Activated naive CD8-positive, alpha-beta T cell treated with anti-CD3 and anti-CD28 coated beads for 36 hours (primary cell): Measurements from ENCODE around the gene PRR18. TPM values are rescaled to one million over a fixed set of nuclear protein-coding genes. Genes with fewer than 3 reads are reported as not detected.

Source experiments
- DNase-seq: peaks from one replicate; pipeline ENCODE4 v3.0.0; 2021
- H3K27ac Mint-ChIP-seq: one replicate; pipeline ENCODE4 v1.8.0; 2022; ENCODE audit warnings: mild to moderate bottlenecking, moderate library complexity, mixed read lengths
- H3K27me3 Mint-ChIP-seq: one replicate; pipeline ENCODE4 v1.8.0; 2022; ENCODE audit warnings: mild to moderate bottlenecking, mixed read lengths
- H3K36me3 Mint-ChIP-seq: one replicate; pipeline ENCODE4 v1.8.0; 2021; ENCODE audit warnings: mild to moderate bottlenecking, mixed read lengths
- H3K4me1 Mint-ChIP-seq: one replicate; pipeline ENCODE4 v1.8.0; 2021; ENCODE audit warnings: mixed read lengths
- H3K4me3 Mint-ChIP-seq: one replicate; pipeline ENCODE4 v1.8.0; 2022; ENCODE audit warnings: mild to moderate bottlenecking, moderate library complexity, mixed read lengths
- H3K9me3 Mint-ChIP-seq: one replicate; pipeline ENCODE4 v1.8.0; 2022; ENCODE audit warnings: mixed read lengths
- total RNA-seq, 2 experiments: library from RNA; stranded (reverse); gene quantifications; one replicate each; pipeline ENCODE4 v1.2.3, GENCODE V29; 2021

Gene PRR18
- total RNA-seq, 2 experiments from 2014 or later, result 0.08 to 0.33 TPM

- Mint-ChIP-seq H3K4me1 (no peaks in the 10 kb centered on the region), H3K9me3 (no peaks in the 10 kb centered on the region), H3K4me3 (no peak overlapping the region), H3K36me3 (no peaks in the 10 kb centered on the region), H3K27ac (no peak overlapping the region), H3K27me3 (peaks cover 54% of the 10 kb centered on the region)
- DNase-seq, result no peak
Measured at GRCh38 chr6:166301611-166302529, 6.3 kb downstream of the PRR18 start.

GRCh38 chr6:166300357-166300987 lies 7.7 kb downstream of the PRR18 start:
- Mint-ChIP-seq H3K4me3 (no peak overlapping the region), H3K27me3 (peaks cover 43% of the 10 kb centered on the region), H3K9me3 (no peaks in the 10 kb centered on the region), H3K36me3 (no peaks in the 10 kb centered on the region), H3K27ac (no peak overlapping the region), H3K4me1 (no peaks in the 10 kb centered on the region)
- no peak for DNase-seq

- no peak for DNase-seq
- H3K9me3 Mint-ChIP-seq, result no peaks in the 10 kb centered on the region
- H3K4me3 Mint-ChIP-seq, result no peak overlapping the region
- H3K27me3 Mint-ChIP-seq, result peaks cover 19% of the 10 kb centered on the region
- H3K27ac Mint-ChIP-seq, result no peak overlapping the region
- no peaks in the 10 kb centered on the region for H3K36me3 Mint-ChIP-seq
- H3K4me1 Mint-ChIP-seq, result no peaks in the 10 kb centered on the region
Measured at GRCh38 chr6:166297606-166298005, 10.6 kb downstream of the PRR18 start.

GRCh38 chr6:166296035-166296883 lies 11.9 kb downstream of the PRR18 start:
- Mint-ChIP-seq H3K4me1 (no peaks in the 10 kb centered on the region), H3K4me3 (no peak overlapping the region)

GRCh38 chr6:166293731-166294584 lies 14.2 kb downstream of the PRR18 start:
- no peaks in the 10 kb centered on the region for H3K4me1 Mint-ChIP-seq
- H3K9me3 Mint-ChIP-seq, result no peaks in the 10 kb centered on the region

More at GRCh38 chr6:166296035-166296883, 11.9 kb downstream of the PRR18 start:
- Mint-ChIP-seq H3K36me3 (no peaks in the 10 kb centered on the region), H3K27ac (no peak overlapping the region), H3K9me3 (no peaks in the 10 kb centered on the region), H3K27me3 (peaks cover 13% of the 10 kb centered on the region)
- DNase-seq, result no peak

GRCh38 chr6:166289207-166290060 lies 18.8 kb downstream of the PRR18 start:
- H3K4me1 Mint-ChIP-seq, result no peaks in the 10 kb centered on the region
- H3K4me3 Mint-ChIP-seq, result no peak overlapping the region
- H3K27me3 Mint-ChIP-seq, result peaks cover 3% of the 10 kb centered on the region
- no peaks in the 10 kb centered on the region for H3K9me3 Mint-ChIP-seq
- no peaks in the 10 kb centered on the region for H3K36me3 Mint-ChIP-seq
- DNase-seq, result no peak
- H3K27ac Mint-ChIP-seq, result no peak overlapping the region

More at GRCh38 chr6:166293731-166294584, 14.2 kb downstream of the PRR18 start:
- peaks cover 7% of the 10 kb centered on the region for H3K27me3 Mint-ChIP-seq
- H3K27ac Mint-ChIP-seq, result no peak overlapping the region
- no peaks in the 10 kb centered on the region for H3K36me3 Mint-ChIP-seq
- no peak for DNase-seq
- H3K4me3 Mint-ChIP-seq, result no peak overlapping the region

GRCh38 chr6:166286839-166287271 lies 21.3 kb downstream of the PRR18 start:
- H3K36me3 Mint-ChIP-seq, result no peaks in the 10 kb centered on the region
- no peaks in the 10 kb centered on the region for H3K9me3 Mint-ChIP-seq

GRCh38 chr6:166285233-166285632 lies 23.0 kb downstream of the PRR18 start:
- Mint-ChIP-seq H3K4me3 (no peak overlapping the region), H3K36me3 (no peaks in the 10 kb centered on the region), H3K27me3 (peaks cover 7% of the 10 kb centered on the region), H3K9me3 (no peaks in the 10 kb centered on the region), H3K4me1 (no peaks in the 10 kb centered on the region), H3K27ac (no peak overlapping the region)
- DNase-seq, result no peak

More at GRCh38 chr6:166286839-166287271, 21.3 kb downstream of the PRR18 start:
- no peak for DNase-seq
- no peak overlapping the region for H3K4me3 Mint-ChIP-seq
- H3K27ac Mint-ChIP-seq, result no peak overlapping the region
- H3K27me3 Mint-ChIP-seq, result peaks cover 7% of the 10 kb centered on the region
- no peaks in the 10 kb centered on the region for H3K4me1 Mint-ChIP-seq

GRCh38 chr6:166284640-166285039 lies 23.6 kb downstream of the PRR18 start:
- Mint-ChIP-seq H3K4me1 (no peaks in the 10 kb centered on the region), H3K4me3 (no peak overlapping the region), H3K27ac (no peak overlapping the region), H3K9me3 (no peaks in the 10 kb centered on the region), H3K27me3 (peaks cover 7% of the 10 kb centered on the region), H3K36me3 (no peaks in the 10 kb centered on the region)
- no peak for DNase-seq

GRCh38 chr6:166282394-166283032 lies 25.7 kb downstream of the PRR18 start:
- Mint-ChIP-seq H3K4me1 (no peaks in the 10 kb centered on the region), H3K27ac (no peak overlapping the region), H3K9me3 (no peaks in the 10 kb centered on the region), H3K27me3 (peaks cover 7% of the 10 kb centered on the region), H3K36me3 (no peaks in the 10 kb centered on the region), H3K4me3 (no peak overlapping the region)
- no peak for DNase-seq

- Mint-ChIP-seq H3K36me3 (no peaks in the 10 kb centered on the region), H3K4me1 (no peaks in the 10 kb centered on the region), H3K9me3 (no peaks in the 10 kb centered on the region), H3K4me3 (no peak overlapping the region), H3K27ac (no peak overlapping the region), H3K27me3 (peaks cover 7% of the 10 kb centered on the region)
- no peak for DNase-seq
Measured at GRCh38 chr6:166281104-166281503, 27.1 kb downstream of the PRR18 start.

- H3K27ac Mint-ChIP-seq, result no peak overlapping the region
- peaks cover 2% of the 10 kb centered on the region for H3K4me1 Mint-ChIP-seq
- H3K9me3 Mint-ChIP-seq, result no peaks in the 10 kb centered on the region
- DNase-seq, result no peak
- H3K4me3 Mint-ChIP-seq, result no peak overlapping the region
- H3K36me3 Mint-ChIP-seq, result no peaks in the 10 kb centered on the region
- peaks cover 3% of the 10 kb centered on the region for H3K27me3 Mint-ChIP-seq
Measured at GRCh38 chr6:166279393-166279679, 28.9 kb downstream of the PRR18 start.
